Suprapubic skin (tissue), 4 donors: Measurements from ENCODE around the gene COQ9. TPM values are rescaled to one million over a fixed set of nuclear protein-coding genes. Genes with fewer than 3 reads are reported as not detected.
"Not testable (repeated sequence)": the region's sequence is repeated elsewhere in the genome, so short reads cannot be mapped to it uniquely, and the experiment has no call there.

Source experiments
- DNase-seq, 2 donors: peaks; one replicate each; pipeline ENCODE4 v3.0.0-alpha.2; 2019; ENCODE audit warnings: low spot score in 2 of 2
- H3K27ac ChIP-seq: fragments of 200-600 bp; sonication (generic); one replicate; pipeline ENCODE4 v1.5.1; 2019
- H3K27me3 ChIP-seq: fragments of 200-600 bp; sonication (generic); one replicate; pipeline ENCODE4 v1.5.1; 2019
- H3K36me3 ChIP-seq: fragments of 200-600 bp; sonication (generic); one replicate; pipeline ENCODE4 v1.5.1; 2019
- H3K4me1 ChIP-seq: fragments of 200-600 bp; sonication (generic); one replicate; pipeline ENCODE4 v1.5.1; 2019
- H3K4me3 ChIP-seq: fragments of 200-600 bp; sonication (generic); one replicate; pipeline ENCODE4 v1.5.1; 2019; ENCODE audit warnings: mild to moderate bottlenecking
- H3K9me3 ChIP-seq: fragments of 200-600 bp; sonication (generic); one replicate; pipeline ENCODE4 v1.5.1; 2019
- CTCF ChIP-seq, 2 donors: fragments of 200-600 bp in 1 of 2; fragments of 450-650 bp in 1 of 2; sonication (generic) in 1 of 2; IDR thresholded peaks; one replicate each; pipeline ENCODE4 v1.5.1; 2016 to 2019; ENCODE audit warnings: antibody characterized with exemption in 2 of 2, mild to moderate bottlenecking in 1 of 2, moderate library complexity in 1 of 2
- EP300 ChIP-seq: sonication (generic); formaldehyde crosslinking; IDR thresholded peaks from one replicate; pipeline ENCODE4 v1.6.1; 2017; ENCODE audit warnings: antibody characterized with exemption
- POLR2A ChIP-seq, 2 donors: fragments of 450-650 bp; IDR thresholded peaks; one replicate each; pipeline ENCODE4 v1.6.1; 2017; ENCODE audit warnings: antibody characterized with exemption in 2 of 2, mild to moderate bottlenecking in 2 of 2, moderate library complexity in 2 of 2
- POLR2AphosphoS5 ChIP-seq, 3 donors: sonication (generic); formaldehyde crosslinking; IDR thresholded peaks; one replicate each; pipeline ENCODE4 v1.6.1; 2017; ENCODE audit warnings: antibody characterized with exemption in 3 of 3
- WGBS: methylation state at CpG from one replicate; pipeline ENCODE4 v1.1.5; 2018; 5-methylcytosine and 5-hydroxymethylcytosine counted together
- total RNA-seq, 4 donors: library from RNA; depleted of rRNA; stranded (reverse); fragments of >200 nt; gene quantifications; one replicate each; pipeline ENCODE4 v1.1.0, GENCODE V29; 2016

The COQ9 gene
- total RNA-seq, 4 donors from 2014 or later: 45.7 to 60.1 (median 48.8) TPM

DNA sequence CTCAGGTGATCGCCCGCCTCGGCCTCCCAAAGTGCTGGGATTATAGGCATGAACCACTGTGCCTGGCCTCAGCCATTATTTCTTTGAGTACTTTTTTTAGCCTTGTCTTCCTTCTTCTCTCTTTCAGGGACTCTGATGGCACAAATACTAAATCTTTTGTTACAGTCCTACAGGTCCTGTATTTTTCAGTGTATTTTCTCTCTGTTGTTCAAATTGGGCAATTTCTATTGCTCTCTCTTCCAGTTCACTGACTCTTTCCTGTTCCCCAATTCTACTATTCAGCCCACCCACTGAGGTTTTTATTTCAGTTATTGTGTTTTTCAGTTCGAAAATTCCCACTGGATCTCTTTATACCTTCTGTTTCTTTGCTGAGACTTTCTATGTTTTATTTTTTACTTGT, 46.5 kb downstream of the COQ9 start:
- Histone ChIP-seq H3K27ac (no peak overlapping the region), H3K36me3 (no peaks in the 10 kb centered on the region), H3K9me3 (no peaks in the 10 kb centered on the region), H3K4me3 (no peak overlapping the region), H3K4me1 (no peaks in the 10 kb centered on the region), H3K27me3 (no peaks in the 10 kb centered on the region)
- TF ChIP-seq CTCF (IDR thresholded peaks at IDR 0.05): no peak
- TF ChIP-seq POLR2AphosphoS5 (IDR thresholded peaks at IDR 0.05): no peak
- no peak for TF ChIP-seq EP300
- no peak for TF ChIP-seq POLR2A (IDR thresholded peaks at IDR 0.05)
- no peak for DNase-seq
- 96% methylated on average over 4 of the region's 4 CpGs for WGBS

GRCh38 chr16:57497121-57497520, 49.8 kb downstream of the COQ9 start:
- H3K9me3 ChIP-seq: no peaks in the 10 kb centered on the region
- WGBS: 72% methylated on average over 12 of the region's 13 CpGs
- DNase-seq: no peak
- no peak overlapping the region for H3K4me3 ChIP-seq
- TF ChIP-seq POLR2AphosphoS5 (IDR thresholded peaks at IDR 0.05) (no peak), CTCF (IDR thresholded peaks at IDR 0.05) (no peak), POLR2A (IDR thresholded peaks at IDR 0.05) (no peak), EP300 (no peak)
- H3K27ac ChIP-seq: no peak overlapping the region
- no peaks in the 10 kb centered on the region for H3K4me1 ChIP-seq
- no peaks in the 10 kb centered on the region for H3K27me3 ChIP-seq
- no peaks in the 10 kb centered on the region for H3K36me3 ChIP-seq

DNA sequence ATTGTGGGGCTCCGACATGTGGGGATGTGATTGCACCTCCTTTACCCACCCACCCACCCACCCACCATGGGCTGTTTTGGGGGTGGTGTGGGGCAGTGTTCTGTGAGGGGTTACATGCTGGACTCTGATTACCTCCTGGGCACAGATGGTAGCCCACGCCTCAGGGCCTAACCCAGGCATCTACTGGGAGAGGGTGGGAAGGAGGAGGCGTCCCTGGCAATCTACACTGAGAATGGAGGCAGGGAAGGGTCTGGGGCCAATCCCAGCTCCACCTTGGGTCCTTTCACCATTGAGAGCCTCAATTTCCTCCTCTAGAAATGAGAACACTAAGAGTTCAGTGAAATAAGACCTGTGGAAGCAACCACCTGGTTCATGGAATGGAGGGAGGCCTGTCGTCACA, 50.8 kb downstream of the COQ9 start:
- H3K27me3 ChIP-seq: no peaks in the 10 kb centered on the region
- no peak for TF ChIP-seq POLR2A (IDR thresholded peaks at IDR 0.05)
- TF ChIP-seq POLR2AphosphoS5 (IDR thresholded peaks at IDR 0.05): no peak
- no peak for TF ChIP-seq EP300
- no peak for TF ChIP-seq CTCF (IDR thresholded peaks at IDR 0.05)
- no peaks in the 10 kb centered on the region for H3K36me3 ChIP-seq
- no peaks in the 10 kb centered on the region for H3K4me1 ChIP-seq
- DNase-seq: no peak
- no peak overlapping the region for H3K4me3 ChIP-seq
- H3K27ac ChIP-seq: no peak overlapping the region
- whole genome bisulfite sequencing: 98% methylated on average over 3 of the region's 4 CpGs
- no peaks in the 10 kb centered on the region for H3K9me3 ChIP-seq

GRCh38 chr16:57499941-57500340, 52.7 kb downstream of the COQ9 start:
- not testable (repeated sequence) for H3K36me3 ChIP-seq, H3K27me3 ChIP-seq, H3K4me3 ChIP-seq, DNase-seq, H3K9me3 ChIP-seq, H3K4me1 ChIP-seq, H3K27ac ChIP-seq
- WGBS: 97% methylated on average over 11 of the region's 11 CpGs

DNA sequence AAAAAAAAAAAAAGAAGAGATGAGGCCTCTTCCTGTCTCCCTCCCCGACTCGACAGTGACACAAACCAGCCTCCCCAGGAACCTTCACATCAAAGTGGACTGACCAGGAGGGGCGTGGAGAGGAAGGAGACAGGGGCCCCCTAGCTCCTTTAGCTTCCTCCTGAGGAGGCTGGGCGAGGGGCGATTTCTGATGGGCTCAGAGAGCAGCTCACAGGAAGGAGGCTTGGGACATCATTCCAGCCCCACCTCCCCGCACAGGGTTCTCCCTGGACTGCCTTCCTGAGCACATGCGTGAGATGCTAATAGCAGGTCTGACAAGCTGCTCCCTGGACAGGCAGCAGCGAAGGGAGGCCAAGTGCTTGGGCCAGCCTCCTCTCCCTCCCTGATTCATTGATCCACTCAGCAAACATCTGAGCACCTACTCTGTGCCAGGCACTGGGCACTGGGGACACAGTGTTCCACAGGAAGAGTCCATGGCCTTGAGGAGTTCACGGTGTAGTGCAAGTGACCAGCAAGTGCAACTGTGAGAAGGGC, 53.4 kb downstream of the COQ9 start:
- 68% methylated on average over 5 of the region's 9 CpGs for WGBS
- Histone ChIP-seq H3K4me1 (no peaks in the 10 kb centered on the region), H3K36me3 (no peaks in the 10 kb centered on the region), H3K9me3 (no peaks in the 10 kb centered on the region), H3K27ac (no peak overlapping the region), H3K4me3 (no peak overlapping the region), H3K27me3 (no peaks in the 10 kb centered on the region)
- DNase-seq: no peak
- TF ChIP-seq CTCF (IDR thresholded peaks at IDR 0.05): no peak
- no peak for TF ChIP-seq POLR2A (IDR thresholded peaks at IDR 0.05)
- TF ChIP-seq EP300: no peak
- no peak for TF ChIP-seq POLR2AphosphoS5 (IDR thresholded peaks at IDR 0.05)

- H3K36me3 ChIP-seq: no peaks in the 10 kb centered on the region
- DNase-seq: no peak
- 83% methylated on average over 7 of the region's 7 CpGs for WGBS
- TF ChIP-seq POLR2AphosphoS5 (IDR thresholded peaks at IDR 0.05): no peak
- H3K9me3 ChIP-seq: no peaks in the 10 kb centered on the region
- H3K27ac ChIP-seq: no peak overlapping the region
- H3K4me1 ChIP-seq: no peaks in the 10 kb centered on the region
- H3K4me3 ChIP-seq: no peak overlapping the region
- H3K27me3 ChIP-seq: no peaks in the 10 kb centered on the region
Measured at GRCh38 chr16:57501492-57501891, 54.2 kb downstream of the COQ9 start.
